Naive thymus-derived CD4-positive, alpha-beta T cell (primary cell): ENCODE results near the gene HMGA1. TPM values are rescaled to one million over a fixed set of nuclear protein-coding genes. Genes with fewer than 3 reads are reported as not detected.

Experiments used
- ATAC-seq: fragments of 150-1000 bp; cut with Tn5 transposase; 2 replicates; pipeline ENCODE4 v1.10.0; 2021; ENCODE audit warnings: mild to moderate bottlenecking, moderate library complexity
- CTCF ChIA-PET: fragments of 350-600 bp; sonication (Branson Sonifier 250); formaldehyde crosslinking; loops from one replicate; lab custom pipeline; 2021; ENCODE audit warnings: antibody characterized with exemption; lab: Charles Lee
- POLR2A ChIA-PET: fragments of 350-600 bp; sonication (Branson Sonifier 250); formaldehyde crosslinking; loops from one replicate; lab custom pipeline; 2021; ENCODE audit warnings: antibody characterized with exemption, inconsistent platforms; lab: Charles Lee
- DNase-seq, 9 donors: peaks; one replicate each; pipeline versions ENCODE4 v3.0.0 to v3.0.0-alpha.2; 2020 to 2022; ENCODE audit warnings: mixed read lengths in 1 of 9
- H3K27ac ChIP-seq: one replicate; pipeline ENCODE4 v1.7.0; 2013; ENCODE audit warnings: mild to moderate bottlenecking, low read depth, low read length, moderate library complexity
- H3K27me3 ChIP-seq, 2 donors: one replicate each; pipeline ENCODE4 v1.7.0; 2013; ENCODE audit warnings: low read length in 2 of 2, mild to moderate bottlenecking in 2 of 2, moderate library complexity in 2 of 2; ENCODE audit not compliant: control insufficient read depth in 2 of 2, insufficient read depth in 2 of 2
- H3K36me3 ChIP-seq, 3 experiments: 1 replicate in 2 of 3; 2 replicates in 1 of 3; pipeline ENCODE4 v1.7.0; 2013; ENCODE audit warnings: low read length in 3 of 3, mild to moderate bottlenecking in 3 of 3, moderate library complexity in 1 of 3; ENCODE audit not compliant: insufficient read depth in 3 of 3, control insufficient read depth in 2 of 3
- H3K4me1 ChIP-seq, 2 donors: one replicate each; pipeline ENCODE4 v1.7.0; 2013; ENCODE audit warnings: low read length in 2 of 2, mild to moderate bottlenecking in 2 of 2, moderate library complexity in 1 of 2; ENCODE audit not compliant: control insufficient read depth in 2 of 2, insufficient read depth in 2 of 2
- H3K4me3 ChIP-seq: 2 replicates; pipeline ENCODE4 v1.7.0; 2013; ENCODE audit warnings: mild to moderate bottlenecking, low read length
- H3K9me3 ChIP-seq, 3 experiments: 1 replicate in 2 of 3; 2 replicates in 1 of 3; pipeline ENCODE4 v1.7.0; 2013; ENCODE audit warnings: low read length in 3 of 3; ENCODE audit not compliant: control insufficient read depth in 2 of 3
- H3K27ac Mint-ChIP-seq, 9 donors: one replicate each; pipeline ENCODE4 v1.8.0; 2020 to 2022; ENCODE audit warnings: mixed read lengths in 9 of 9, mild to moderate bottlenecking in 8 of 9, moderate library complexity in 5 of 9, inconsistent platforms in 2 of 9
- H3K27me3 Mint-ChIP-seq, 5 donors: one replicate each; pipeline ENCODE4 v1.8.0; 2021 to 2022; ENCODE audit warnings: mixed read lengths in 5 of 5, mild to moderate bottlenecking in 1 of 5
- H3K36me3 Mint-ChIP-seq, 5 donors: one replicate each; pipeline ENCODE4 v1.8.0; 2020 to 2022; ENCODE audit warnings: mixed read lengths in 5 of 5, mild to moderate bottlenecking in 3 of 5, inconsistent platforms in 1 of 5
- H3K4me1 Mint-ChIP-seq, 7 donors: one replicate each; pipeline ENCODE4 v1.8.0; 2020 to 2022; ENCODE audit warnings: mixed read lengths in 7 of 7, mild to moderate bottlenecking in 3 of 7, inconsistent platforms in 1 of 7
- H3K4me3 Mint-ChIP-seq, 10 donors: one replicate each; pipeline ENCODE4 v1.8.0; 2020 to 2022; ENCODE audit warnings: mild to moderate bottlenecking in 10 of 10, mixed read lengths in 10 of 10, moderate library complexity in 6 of 10, inconsistent platforms in 2 of 10
- H3K9me3 Mint-ChIP-seq, 11 donors: one replicate each; pipeline ENCODE4 v1.8.0; 2020 to 2022; ENCODE audit warnings: mixed read lengths in 11 of 11, mild to moderate bottlenecking in 4 of 11, inconsistent platforms in 1 of 11, moderate library complexity in 1 of 11
- intact Hi-C, 2 donors: fragments of 100-400 bp; cut with micrococcal nuclease; formaldehyde crosslinking; loops; one replicate each; pipeline ENCODE4 v1.15.1; 2023
- microRNA-seq: library from miRNA; unstranded; fragments of <30 nt; microRNA quantifications from one replicate; pipeline ENCODE4 v1.2.0, GENCODE V29; 2022; ENCODE audit warnings: borderline microRNAs expressed
- polyA plus RNA-seq, 2 donors: library from polyadenylated mRNA; unstranded; fragments of 300-500 nt; fragmentation: Illumina TruSeq; gene quantifications; one replicate each; pipeline ENCODE4 v1.2.3, GENCODE V29; 2021
- total RNA-seq, 6 experiments: library from RNA in 5 of 6; stranded (reverse) in 5 of 6; gene quantifications; 1 replicate in 5 of 6; 2 replicates in 1 of 6; pipeline ENCODE4 v1.2.3 and lab custom pipeline; 2021 to 2026

The HMGA1 gene
- total and polyA plus RNA-seq, 7 experiments from 2014 or later: 35.7 to 180 (median 94.5) TPM

- H3K27ac ChIP-seq: no peak overlapping the region
- no peak for ATAC-seq
- Mint-ChIP-seq H3K4me1 (peaks cover 0 to 33% (median 23%) of the 10 kb centered on the region in 7 donors), H3K27me3 (no peaks in the 10 kb centered on the region), H3K36me3 (peaks cover 8 to 51% (median 33%) of the 10 kb centered on the region in 5 donors), H3K9me3 (no peaks in the 10 kb centered on the region), H3K4me3 (peak overlapping the region in 2 of 10 donors; percentile 14 to 26), H3K27ac (peak overlapping the region in 6 of 9 donors; percentile 14 to 81 (median 49))
- ChIA-PET CTCF (no interaction called here), POLR2A (no interaction called here)
- H3K4me1 ChIP-seq: peaks cover 0 to 3% of the 10 kb centered on the region in 2 donors
- intact Hi-C loops: no loop called here
- DNase-seq: no peak
- H3K27me3 ChIP-seq: no peaks in the 10 kb centered on the region
- H3K9me3 ChIP-seq: no peaks in the 10 kb centered on the region
- peaks cover 6 to 16% (median 6%) of the 10 kb centered on the region in 3 experiments for H3K36me3 ChIP-seq
- no peak overlapping the region for H3K4me3 ChIP-seq
Measured at GRCh38 chr6:34288581-34288980, 51.9 kb downstream of the HMGA1 start.

- Histone ChIP-seq H3K27ac (no peak overlapping the region), H3K9me3 (no peaks in the 10 kb centered on the region), H3K27me3 (no peaks in the 10 kb centered on the region), H3K4me3 (no peak overlapping the region), H3K4me1 (peaks cover 0 to 3% of the 10 kb centered on the region in 2 donors), H3K36me3 (peaks cover 6 to 21% (median 6%) of the 10 kb centered on the region in 3 experiments)
- DNase-seq (no peak), ATAC-seq (no peak)
- H3K9me3 Mint-ChIP-seq: no peaks in the 10 kb centered on the region
- ChIA-PET POLR2A (no interaction called here), CTCF (no interaction called here)
- peaks cover 0 to 33% (median 23%) of the 10 kb centered on the region in 7 donors for H3K4me1 Mint-ChIP-seq
- peak overlapping the region in 5 of 9 donors; percentile 34 to 74 (median 55) for H3K27ac Mint-ChIP-seq
- H3K36me3 Mint-ChIP-seq: peaks cover 9 to 50% (median 30%) of the 10 kb centered on the region in 5 donors
- intact Hi-C loops: no loop called here
- H3K4me3 Mint-ChIP-seq: peak overlapping the region in 2 of 10 donors; percentile 14 to 26
- H3K27me3 Mint-ChIP-seq: no peaks in the 10 kb centered on the region
Measured at GRCh38 chr6:34289137-34289536, 52.5 kb downstream of the HMGA1 start.

GRCh38 chr6:34292954-34293353 is 56.3 kb downstream of the HMGA1 start:
- DNase-seq: no peak

GRCh38 chr6:34295721-34296120 is 59.0 kb downstream of the HMGA1 start:
- Mint-ChIP-seq H3K36me3 (peaks cover 13 to 23% (median 17%) of the 10 kb centered on the region in 5 donors), H3K4me3 (peak overlapping the region in 1 of 10 donors; percentile 58), H3K4me1 (peaks cover 0 to 17% (median 10%) of the 10 kb centered on the region in 7 donors), H3K9me3 (peaks cover 0 to 2% (median 0%) of the 10 kb centered on the region in 11 donors), H3K27me3 (no peaks in the 10 kb centered on the region), H3K27ac (peak overlapping the region in 4 of 9 donors; percentile 31 to 53 (median 46))
- no peaks in the 10 kb centered on the region for H3K4me1 ChIP-seq
- H3K27ac ChIP-seq: no peak overlapping the region
- DNase-seq (no peak), ATAC-seq (no peak)
- POLR2A ChIA-PET: no interaction called here
- H3K27me3 ChIP-seq: no peaks in the 10 kb centered on the region
- H3K36me3 ChIP-seq: peaks cover 0 to 26% (median 6%) of the 10 kb centered on the region in 3 experiments
- no peak overlapping the region for H3K4me3 ChIP-seq
- intact Hi-C loops: no loop called here
- CTCF ChIA-PET: no interaction called here
- H3K9me3 ChIP-seq: no peaks in the 10 kb centered on the region

More at GRCh38 chr6:34292954-34293353, 56.3 kb downstream of the HMGA1 start:
- Histone ChIP-seq H3K9me3 (no peaks in the 10 kb centered on the region), H3K27me3 (no peaks in the 10 kb centered on the region), H3K27ac (no peak overlapping the region), H3K4me3 (no peak overlapping the region), H3K4me1 (peaks cover 0 to 3% of the 10 kb centered on the region in 2 donors), H3K36me3 (peaks cover 0 to 26% (median 6%) of the 10 kb centered on the region in 3 experiments)
- H3K27ac Mint-ChIP-seq: no peak overlapping the region
- peaks cover 0 to 2% (median 0%) of the 10 kb centered on the region in 11 donors for H3K9me3 Mint-ChIP-seq
- ChIA-PET CTCF (interaction anchor here (1.7 kb wide), 1 partner anchor 13 kb away, joined by 3 read pairs; no protein-coding TSS in a partner anchor), POLR2A (interaction anchor here (0.6 kb wide), 1 partner anchor 847 kb away, joined by 3 read pairs; no protein-coding TSS in a partner anchor)
- intact Hi-C loops: no loop called here
- peaks cover 13 to 37% (median 17%) of the 10 kb centered on the region in 5 donors for H3K36me3 Mint-ChIP-seq
- H3K27me3 Mint-ChIP-seq: no peaks in the 10 kb centered on the region
- no peak for ATAC-seq
- peaks cover 0 to 32% (median 23%) of the 10 kb centered on the region in 7 donors for H3K4me1 Mint-ChIP-seq
- no peak overlapping the region for H3K4me3 Mint-ChIP-seq

Small RNAs within 50 kb of the gene (microRNA-seq; reads per million reads assigned to microRNA genes)
- gene MIR6835: not detected

Other genes starting within 250 kb of the HMGA1 start
- not detected for gene GRM4, start 90.8 kb upstream of the HMGA1 start, total RNA-seq
- gene GRM4, start 90.8 kb upstream of the HMGA1 start, polyA plus RNA-seq: not detected
- 10 to 100 TPM; 13.9 to 24.2 (median 22.5) TPM for gene SMIM29, start 12.1 kb downstream of the HMGA1 start, total RNA-seq
- 10 to 100 TPM; 32.3 to 45.5 TPM for gene SMIM29, start 12.1 kb downstream of the HMGA1 start, polyA plus RNA-seq
- 10 to 100 TPM; 16.2 to 29.7 (median 25.4) TPM for gene NUDT3, start 155.8 kb downstream of the HMGA1 start, total RNA-seq
- gene NUDT3, start 155.8 kb downstream of the HMGA1 start, polyA plus RNA-seq: 10 to 100 TPM; 10.4 to 11.5 TPM
- gene RPS10, start 189.2 kb downstream of the HMGA1 start, total RNA-seq: 1,000 to 10,000 TPM; 1,466 to 3,151 (median 2,905) TPM
- gene RPS10, start 189.2 kb downstream of the HMGA1 start, polyA plus RNA-seq: 1,000 to 10,000 TPM; 1,999 to 2,306 TPM
- 1 to 10 TPM in 2 of 5 experiments, under 1 TPM in 3; 0.34 to 3.5 (median 0.57) TPM for gene PACSIN1, start 229.2 kb downstream of the HMGA1 start, total RNA-seq
- gene PACSIN1, start 229.2 kb downstream of the HMGA1 start, polyA plus RNA-seq: under 1 TPM in 1 of 2 donors, not detected in 1; 0.29 TPM